Dendritic cell treated with granulocyte-macrophage colony-stimulating factor and Interleukin-4, amounts not matched to agents 40 ng/mL and 50 ng/mL, for 4 days (primary cell): ENCODE data around the gene EMID1.
"Not testable (repeated sequence)": the region's sequence is repeated elsewhere in the genome, so short reads cannot be mapped to it uniquely, and the experiment has no call there.

Experiments
- H3K27ac Mint-ChIP-seq: one replicate; pipeline ENCODE4 v1.8.0; 2022; ENCODE audit warnings: mild to moderate bottlenecking, mixed read lengths
- H3K27me3 Mint-ChIP-seq: one replicate; pipeline ENCODE4 v1.8.0; 2022; ENCODE audit warnings: mild to moderate bottlenecking, mixed read lengths
- H3K36me3 Mint-ChIP-seq: one replicate; pipeline ENCODE4 v1.8.0; 2022; ENCODE audit warnings: low read depth, mixed read lengths
- H3K4me1 Mint-ChIP-seq: one replicate; pipeline ENCODE4 v1.8.0; 2022; ENCODE audit warnings: low read depth, mixed read lengths
- H3K4me3 Mint-ChIP-seq: one replicate; pipeline ENCODE4 v1.8.0; 2022; ENCODE audit warnings: mild to moderate bottlenecking, moderate library complexity, mixed read lengths
- H3K9me3 Mint-ChIP-seq: one replicate; pipeline ENCODE4 v1.8.0; 2022; ENCODE audit warnings: mixed read lengths
- intact Hi-C: fragments of 100-400 bp; cut with micrococcal nuclease; formaldehyde crosslinking; loops from one replicate; pipeline ENCODE4 v1.15.0; 2022

Gene EMID1

GRCh38 chr22:29211066-29211465, 5.4 kb downstream of the EMID1 start:
- H3K4me3 Mint-ChIP-seq = no peak overlapping the region
- H3K27ac Mint-ChIP-seq = no peak overlapping the region
- peaks cover 13% of the 10 kb centered on the region for H3K4me1 Mint-ChIP-seq
- H3K27me3 Mint-ChIP-seq = peaks cover 32% of the 10 kb centered on the region
- no peaks in the 10 kb centered on the region for H3K9me3 Mint-ChIP-seq
- intact Hi-C loops = no loop called here
- no peaks in the 10 kb centered on the region for H3K36me3 Mint-ChIP-seq

GRCh38 chr22:29211466-29211865, 5.8 kb downstream of the EMID1 start:
- Mint-ChIP-seq H3K4me1 (peaks cover 11% of the 10 kb centered on the region), H3K4me3 (no peak overlapping the region), H3K9me3 (no peaks in the 10 kb centered on the region), H3K27ac (no peak overlapping the region), H3K36me3 (no peaks in the 10 kb centered on the region), H3K27me3 (peaks cover 28% of the 10 kb centered on the region)
- intact Hi-C loops = no loop called here

GRCh38 chr22:29212743-29213142, 7.0 kb downstream of the EMID1 start:
- H3K36me3 Mint-ChIP-seq = no peaks in the 10 kb centered on the region
- H3K4me3 Mint-ChIP-seq = no peak overlapping the region
- H3K27ac Mint-ChIP-seq = no peak overlapping the region
- intact Hi-C loops = no loop called here
- H3K4me1 Mint-ChIP-seq = peaks cover 22% of the 10 kb centered on the region
- peaks cover 15% of the 10 kb centered on the region for H3K27me3 Mint-ChIP-seq
- H3K9me3 Mint-ChIP-seq = no peaks in the 10 kb centered on the region

GRCh38 chr22:29213493-29213892, 7.8 kb downstream of the EMID1 start:
- Mint-ChIP-seq H3K4me1 (peaks cover 23% of the 10 kb centered on the region), H3K27me3 (peaks cover 7% of the 10 kb centered on the region), H3K36me3 (no peaks in the 10 kb centered on the region), H3K4me3 (no peak overlapping the region), H3K27ac (no peak overlapping the region), H3K9me3 (no peaks in the 10 kb centered on the region)
- intact Hi-C loops = no loop called here

- Mint-ChIP-seq H3K36me3 (no peaks in the 10 kb centered on the region), H3K27me3 (peaks cover 1% of the 10 kb centered on the region), H3K27ac (no peak overlapping the region), H3K9me3 (no peaks in the 10 kb centered on the region), H3K4me3 (no peak overlapping the region), H3K4me1 (peaks cover 19% of the 10 kb centered on the region)
- intact Hi-C loops = no loop called here
Measured at GRCh38 chr22:29214232-29214631, 8.5 kb downstream of the EMID1 start.

GRCh38 chr22:29215012-29215860, 9.5 kb downstream of the EMID1 start:
- peaks cover 16% of the 10 kb centered on the region for H3K4me1 Mint-ChIP-seq
- H3K27ac Mint-ChIP-seq = no peak overlapping the region
- no peaks in the 10 kb centered on the region for H3K9me3 Mint-ChIP-seq
- H3K36me3 Mint-ChIP-seq = no peaks in the 10 kb centered on the region
- H3K27me3 Mint-ChIP-seq = no peaks in the 10 kb centered on the region
- intact Hi-C loops = no loop called here
- no peak overlapping the region for H3K4me3 Mint-ChIP-seq

- intact Hi-C loops = no loop called here
- H3K36me3 Mint-ChIP-seq = no peaks in the 10 kb centered on the region
- no peaks in the 10 kb centered on the region for H3K9me3 Mint-ChIP-seq
- H3K27me3 Mint-ChIP-seq = no peaks in the 10 kb centered on the region
- H3K4me1 Mint-ChIP-seq = peaks cover 16% of the 10 kb centered on the region
- H3K4me3 Mint-ChIP-seq = no peak overlapping the region
- H3K27ac Mint-ChIP-seq = peak overlapping the region; percentile 67
Measured at GRCh38 chr22:29216011-29216872, 10.5 kb downstream of the EMID1 start.

- no peaks in the 10 kb centered on the region for H3K9me3 Mint-ChIP-seq
- peaks cover 16% of the 10 kb centered on the region for H3K4me1 Mint-ChIP-seq
- no peaks in the 10 kb centered on the region for H3K36me3 Mint-ChIP-seq
- H3K27ac Mint-ChIP-seq = peak overlapping the region; percentile 67
- intact Hi-C loops = no loop called here
- H3K4me3 Mint-ChIP-seq = no peak overlapping the region
- H3K27me3 Mint-ChIP-seq = no peaks in the 10 kb centered on the region
Measured at GRCh38 chr22:29216873-29217666, 11.4 kb downstream of the EMID1 start.

GRCh38 chr22:29217827-29218757, 12.4 kb downstream of the EMID1 start:
- Mint-ChIP-seq H3K36me3 (no peaks in the 10 kb centered on the region), H3K27me3 (no peaks in the 10 kb centered on the region), H3K9me3 (no peaks in the 10 kb centered on the region), H3K27ac (no peak overlapping the region), H3K4me3 (no peak overlapping the region), H3K4me1 (peaks cover 16% of the 10 kb centered on the region)
- intact Hi-C loops = no loop called here

GRCh38 chr22:29218758-29219408, 13.2 kb downstream of the EMID1 start:
- no peaks in the 10 kb centered on the region for H3K36me3 Mint-ChIP-seq
- H3K27me3 Mint-ChIP-seq = no peaks in the 10 kb centered on the region
- H3K4me1 Mint-ChIP-seq = peaks cover 16% of the 10 kb centered on the region
- H3K4me3 Mint-ChIP-seq = no peak overlapping the region
- H3K27ac Mint-ChIP-seq = no peak overlapping the region
- intact Hi-C loops = no loop called here
- H3K9me3 Mint-ChIP-seq = no peaks in the 10 kb centered on the region

- H3K4me3 Mint-ChIP-seq, H3K9me3 Mint-ChIP-seq, H3K27ac Mint-ChIP-seq, intact Hi-C loops, H3K27me3 Mint-ChIP-seq, H3K36me3 Mint-ChIP-seq: not testable (repeated sequence)
- H3K4me1 Mint-ChIP-seq = peaks cover 16% of the 10 kb centered on the region
Measured at GRCh38 chr22:29219409-29219782, 13.7 kb downstream of the EMID1 start.

GRCh38 chr22:29219881-29220670, 14.4 kb downstream of the EMID1 start:
- no peaks in the 10 kb centered on the region for H3K27me3 Mint-ChIP-seq
- no peak overlapping the region for H3K4me3 Mint-ChIP-seq
- H3K9me3 Mint-ChIP-seq = no peaks in the 10 kb centered on the region
- H3K27ac Mint-ChIP-seq = no peak overlapping the region
- intact Hi-C loops = no loop called here
- no peaks in the 10 kb centered on the region for H3K36me3 Mint-ChIP-seq
- peaks cover 19% of the 10 kb centered on the region for H3K4me1 Mint-ChIP-seq
